HepG2 (cell line): Measurements from ENCODE around the gene GTPBP6. TPM values are rescaled to one million over a fixed set of nuclear protein-coding genes. Genes with fewer than 3 reads are reported as not detected.

Source experiments
- ATAC-seq: fragments of 200-7000 bp; cut with Tn5 transposase; 3 replicates; pipeline ENCODE4 v1.9.1; 2020; ENCODE audit warnings: mild to moderate bottlenecking, moderate library complexity
- BruUV-seq: library from RNA; stranded (reverse); fragments of 400-500 nt; replicated peaks from 2 replicates; lab custom pipeline; 2021; lab: Mats Ljungman, UMichigan
- CTCF ChIA-PET: fragments of 300-600 bp; formaldehyde crosslinking; extraction: SDS; loops from one replicate; lab custom pipeline; 2021; ENCODE audit warnings: low total read pairs, inconsistent platforms, low intra/inter-chr PET ratio; lab: Yijun Ruan, JAX
- POLR2A ChIA-PET: fragments of 350-600 bp; sonication (Branson Sonifier 250); formaldehyde crosslinking; loops from one replicate; lab custom pipeline; 2020; ENCODE audit warnings: antibody characterized with exemption, inconsistent platforms; lab: Yijun Ruan, JAX
- DNase-seq: peaks from one replicate; pipeline ENCODE4 v3.0.0-alpha.2; 2015; ENCODE audit warnings: low spot score
- FAIRE-seq: peaks from 3 replicates; lab custom pipeline; 2011; peaks lifted over from hg19 to GRCh38; lab: Jason Lieb, UNC
- H2AFZ ChIP-seq: one replicate; pipeline ENCODE4 v1.6.1; 2011; ENCODE audit warnings: low read length, inconsistent platforms
- H3K27ac ChIP-seq: fragments of 300-600 bp; 3 replicates; pipeline ENCODE4 v1.8.0; 2011; ENCODE audit warnings: mixed run types, mild to moderate bottlenecking, mixed read lengths, low read length, inconsistent platforms; ENCODE audit not compliant: insufficient read depth; ENCODE audit errors: extremely low read length
- H3K27me3 ChIP-seq, 2 experiments: fragments of 200-600 bp in 1 of 2; 2 replicates in 1 of 2; 3 replicates in 1 of 2; pipeline versions ENCODE4 v1.6.0 to v1.8.0; 2011; ENCODE audit warnings: low read length in 2 of 2, mild to moderate bottlenecking in 2 of 2, moderate library complexity in 2 of 2, inconsistent platforms in 1 of 2; ENCODE audit not compliant: insufficient read depth in 2 of 2, control insufficient read depth in 1 of 2
- H3K36me3 ChIP-seq, 2 experiments: fragments of 200-600 bp in 1 of 2; replicated peaks in 1 of 2; 2 replicates in 1 of 2; 3 replicates in 1 of 2; pipeline versions ENCODE4 v1.5.1 to v1.8.0; 2011; ENCODE audit warnings: low read length in 2 of 2, inconsistent platforms in 1 of 2; ENCODE audit not compliant: insufficient read depth in 2 of 2, control insufficient read depth in 1 of 2
- H3K4me1 ChIP-seq: 2 replicates; pipeline ENCODE4 v1.5.1; 2012; ENCODE audit warnings: low read length, inconsistent platforms; ENCODE audit not compliant: insufficient read depth
- H3K4me2 ChIP-seq: 2 replicates; pipeline ENCODE4 v1.6.0; 2011; ENCODE audit warnings: low read depth, low read length, inconsistent platforms
- H3K4me3 ChIP-seq, 3 experiments: fragments of 200-600 bp in 1 of 3; sonication (generic), shearing (Covaris generic) in 1 of 3; replicated peaks in 1 of 3; 2 replicates each; pipeline ENCODE4 v1.5.1; 2011 to 2016; ENCODE audit warnings: low read length in 3 of 3, inconsistent platforms in 2 of 3, low read depth in 2 of 3, mild to moderate bottlenecking in 2 of 3, control low read depth in 1 of 3, mixed read lengths in 1 of 3; ENCODE audit not compliant: insufficient read depth in 1 of 3
- H3K79me2 ChIP-seq: one replicate; pipeline ENCODE4 v1.6.1; 2011; ENCODE audit warnings: low read length, inconsistent platforms; ENCODE audit not compliant: insufficient read depth
- H3K9ac ChIP-seq: 2 replicates; pipeline ENCODE4 v1.6.0; 2011; ENCODE audit warnings: mild to moderate bottlenecking, low read depth, low read length, inconsistent platforms; ENCODE audit not compliant: insufficient read depth
- H3K9me3 ChIP-seq: 2 replicates; pipeline ENCODE4 v1.5.1; 2012; ENCODE audit warnings: mild to moderate bottlenecking, low read length
- H4K20me1 ChIP-seq: 2 replicates; pipeline ENCODE4 v1.6.0; 2011; ENCODE audit warnings: inconsistent platforms, mild to moderate bottlenecking, low read length, moderate library complexity; ENCODE audit not compliant: insufficient read depth
- ATF1 ChIP-seq: IDR thresholded peaks from 2 replicates; pipeline ENCODE4 v1.6.1; 2016; ENCODE audit warnings: mild to moderate bottlenecking, control low read depth
- ISX ChIP-seq: sonication (generic); formaldehyde crosslinking; conservative IDR thresholded peaks from 2 replicates; pipeline ENCODE4 v1.5.0; 2020; ENCODE audit warnings: missing genetic modification reagents
- MATR3 ChIP-seq: sonication (generic); formaldehyde crosslinking; IDR thresholded peaks from 2 replicates; pipeline ENCODE4 v1.4.0; 2020; ENCODE audit warnings: missing genetic modification reagents
- MBD4 ChIP-seq: IDR thresholded peaks from 2 replicates; pipeline ENCODE4 v1.6.1; 2012; ENCODE audit warnings: low read length, inconsistent platforms, borderline replicate concordance
- MTA1 ChIP-seq: sonication (generic); formaldehyde crosslinking; IDR thresholded peaks from 2 replicates; pipeline ENCODE4 v1.4.0; 2020; ENCODE audit warnings: missing genetic modification reagents, mild to moderate bottlenecking, borderline replicate concordance
- NFATC3 ChIP-seq: sonication (generic); formaldehyde crosslinking; IDR thresholded peaks from 2 replicates; pipeline ENCODE4 v1.5.1; 2020; ENCODE audit warnings: mild to moderate bottlenecking, missing genetic modification reagents
- PLSCR1 ChIP-seq: sonication (generic); formaldehyde crosslinking; IDR thresholded peaks from 2 replicates; pipeline ENCODE4 v1.5.0; 2020; ENCODE audit warnings: missing genetic modification reagents, mild to moderate bottlenecking, borderline replicate concordance
- PRPF4 ChIP-seq: fragments of 200-400 bp; formaldehyde crosslinking; IDR thresholded peaks from 2 replicates; pipeline ENCODE4 v1.6.1; 2016; ENCODE audit warnings: low read length, low read depth; ENCODE audit not compliant: poor library complexity, severe bottlenecking
- RFX3 ChIP-seq: IDR thresholded peaks from 2 replicates; pipeline ENCODE4 v1.6.1; 2016; ENCODE audit warnings: missing biosample characterization, missing genetic modification reagents
- ZFP62 ChIP-seq: sonication (generic); formaldehyde crosslinking; IDR thresholded peaks from 2 replicates; pipeline ENCODE4 v1.4.0; 2020; ENCODE audit warnings: missing genetic modification reagents
- ZKSCAN8 ChIP-seq: IDR thresholded peaks from 2 replicates; pipeline ENCODE4 v1.6.1; 2016; ENCODE audit warnings: borderline replicate concordance, missing genetic modification reagents, missing compliant biosample characterization
- ZNF3 ChIP-seq: IDR thresholded peaks from 2 replicates; pipeline ENCODE4 v1.7.0; 2017; ENCODE audit warnings: inconsistent platforms
- ZNF414 ChIP-seq: sonication (generic); formaldehyde crosslinking; IDR thresholded peaks from 2 replicates; pipeline ENCODE4 v1.5.0; 2020; ENCODE audit warnings: missing genetic modification reagents
- ZNF431 ChIP-seq: sonication (generic); formaldehyde crosslinking; IDR thresholded peaks from 2 replicates; pipeline ENCODE4 v1.9.0; 2022; ENCODE audit warnings: missing genetic modification reagents, low read depth, mild to moderate bottlenecking, borderline replicate concordance
- ZNF550 ChIP-seq: sonication (generic); formaldehyde crosslinking; IDR thresholded peaks from 2 replicates; pipeline ENCODE4 v1.4.0; 2020; ENCODE audit warnings: mild to moderate bottlenecking, missing genetic modification reagents, borderline replicate concordance
- ZNF720 ChIP-seq: sonication (generic); formaldehyde crosslinking; IDR thresholded peaks from 2 replicates; pipeline ENCODE4 v1.4.0; 2020; ENCODE audit warnings: missing genetic modification reagents
- ZNF83 ChIP-seq: sonication (generic); formaldehyde crosslinking; IDR thresholded peaks from 2 replicates; pipeline ENCODE4 v1.4.0; 2020; ENCODE audit warnings: missing genetic modification reagents, mild to moderate bottlenecking, borderline replicate concordance
- ZSCAN9 ChIP-seq: IDR thresholded peaks from 2 replicates; pipeline ENCODE4 v1.6.1; 2016; ENCODE audit warnings: borderline replicate concordance
- WGBS: methylation state at CpG from one replicate; pipeline ENCODE4 v1.1.6; 2017; ENCODE audit warnings: low lambda C conversion rate; 5-methylcytosine and 5-hydroxymethylcytosine counted together
- in situ Hi-C: cut with HindIII; loops from 2 replicates; pipeline ENCODE4 v1.10.0; 2017; ENCODE audit warnings: low pct_unique_long_range_greater_than_20kb; ENCODE audit not compliant: extremely low pct_ligation_motif_present
- intact Hi-C: fragments of 100-400 bp; cut with micrococcal nuclease; formaldehyde crosslinking; loops from one replicate; pipeline ENCODE4 v1.10.0; 2022; ENCODE audit not compliant: unreplicated experiment
- polyA plus RNA-seq, 8 experiments: library from polyadenylated mRNA; depleted of rRNA in 3 of 8; stranded (reverse) in 7 of 8; unstranded in 1 of 8; fragments of >200 nt; fragmentation: Illumina TruSeq in 4 of 8; extraction: Trizol in 4 of 8; gene quantifications; 2 replicates each; pipeline versions ENCODE4 v1.2.1 to v1.2.3, GENCODE V29; 2011 to 2016; ENCODE audit warnings: low read depth in 4 of 8, missing spikeins in 1 of 8, mixed read lengths in 1 of 8; ENCODE audit not compliant: insufficient read depth in 1 of 8
- total RNA-seq, 5 experiments: library from RNA; depleted of rRNA; stranded (reverse); fragments of >200 nt; fragmentation: Illumina TruSeq; extraction: Trizol; gene quantifications; 2 replicates each; pipeline ENCODE4 v1.2.3, GENCODE V29; 2016; ENCODE audit warnings: low read depth in 1 of 5
- TF ChIP-seq, protein P1 (sequence below): sonication (generic); formaldehyde crosslinking; IDR thresholded peaks from 2 replicates; pipeline ENCODE4 v1.5.1; 2020; ENCODE audit warnings: missing genetic modification reagents, mild to moderate bottlenecking, borderline replicate concordance

The GTPBP6 gene
- total and polyA plus RNA-seq, 2 of the 13 experiments (the other 11 are each of a cell fraction or from before 2014, with no cell fraction given), result 20.2 to 39.6 TPM

GRCh38 chrX:360496-361150 is 42.0 kb upstream of the GTPBP6 start:
- FAIRE-seq, result no peak
- CTCF ChIA-PET, result no interaction called here
- ATAC-seq, result no peak

GRCh38 chrX:358651-359143 is 40.1 kb upstream of the GTPBP6 start:
- H3K79me2 ChIP-seq, result no peaks in the 10 kb centered on the region
- H3K36me3 ChIP-seq, result peaks cover 2 to 10% of the 10 kb centered on the region in 2 experiments; a peak in 1 of 5 replicates
- DNase-seq (no peak), FAIRE-seq (no peak), ATAC-seq (no peak)
- ChIA-PET CTCF (no interaction called here), POLR2A (no interaction called here)
- H3K4me3 ChIP-seq, result no peak overlapping the region
- in situ Hi-C loops (no loop called here), intact Hi-C loops (no loop called here)
- no peaks in the 10 kb centered on the region for H3K4me1 ChIP-seq
- 0 out of 2 replicates have a peak, but pooled peaks cover 2% of the 10 kb centered on the region for H4K20me1 ChIP-seq
- no peaks in the 10 kb centered on the region for H3K9me3 ChIP-seq
- no TSS peak for BruUV-seq
- H3K4me2 ChIP-seq, result no peak overlapping the region
- H3K9ac ChIP-seq, result no peak overlapping the region
- H3K27ac ChIP-seq, result no peak overlapping the region
- 98% methylated on average over 49 of the region's 49 CpGs for WGBS
- H3K27me3 ChIP-seq, result no peaks in the 10 kb centered on the region
- H2AFZ ChIP-seq, result no peak overlapping the region
- TF ChIP-seq ZSCAN9 (CRISPR knock-in tag) (no peak), ZNF720 (CRISPR knock-in tag) (no peak), RFX3 (CRISPR knock-in tag) (no peak), ZFP62 (CRISPR knock-in tag) (no peak), ZNF414 (no peak), PLSCR1 (CRISPR knock-in tag) (no peak), MTA1 (CRISPR knock-in tag) (no peak), ZNF550 (no peak), ISX (CRISPR knock-in tag) (no peak), ZNF83 (no peak), PRPF4 (no peak), ATF1 (no peak)
- TF ChIP-seq, protein P1, sequence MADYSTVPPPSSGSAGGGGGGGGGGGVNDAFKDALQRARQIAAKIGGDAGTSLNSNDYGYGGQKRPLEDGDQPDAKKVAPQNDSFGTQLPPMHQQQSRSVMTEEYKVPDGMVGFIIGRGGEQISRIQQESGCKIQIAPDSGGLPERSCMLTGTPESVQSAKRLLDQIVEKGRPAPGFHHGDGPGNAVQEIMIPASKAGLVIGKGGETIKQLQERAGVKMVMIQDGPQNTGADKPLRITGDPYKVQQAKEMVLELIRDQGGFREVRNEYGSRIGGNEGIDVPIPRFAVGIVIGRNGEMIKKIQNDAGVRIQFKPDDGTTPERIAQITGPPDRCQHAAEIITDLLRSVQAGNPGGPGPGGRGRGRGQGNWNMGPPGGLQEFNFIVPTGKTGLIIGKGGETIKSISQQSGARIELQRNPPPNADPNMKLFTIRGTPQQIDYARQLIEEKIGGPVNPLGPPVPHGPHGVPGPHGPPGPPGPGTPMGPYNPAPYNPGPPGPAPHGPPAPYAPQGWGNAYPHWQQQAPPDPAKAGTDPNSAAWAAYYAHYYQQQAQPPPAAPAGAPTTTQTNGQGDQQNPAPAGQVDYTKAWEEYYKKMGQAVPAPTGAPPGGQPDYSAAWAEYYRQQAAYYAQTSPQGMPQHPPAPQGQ (CRISPR knock-in tag), result no peak

More at GRCh38 chrX:360496-361150, 42.0 kb upstream of the GTPBP6 start:
- in situ Hi-C loops (no loop called here), intact Hi-C loops (no loop called here)
- DNase-seq, result no peak
- no TSS peak for BruUV-seq
- Histone ChIP-seq H3K27ac (no peak overlapping the region), H3K4me3 (no peak overlapping the region), H3K79me2 (no peaks in the 10 kb centered on the region), H3K4me1 (no peaks in the 10 kb centered on the region), H3K36me3 (peaks cover 2 to 10% of the 10 kb centered on the region in 2 experiments; a peak in 1 of 5 replicates), H3K9ac (no peak overlapping the region), H4K20me1 (0 out of 2 replicates have a peak, but pooled peaks cover 2% of the 10 kb centered on the region), H3K27me3 (no peaks in the 10 kb centered on the region), H3K9me3 (no peaks in the 10 kb centered on the region), H2AFZ (no peak overlapping the region), H3K4me2 (no peak overlapping the region)
- POLR2A ChIA-PET, result no interaction called here
- no peak for TF ChIP-seq MBD4
- no peak for TF ChIP-seq ZNF431 (CRISPR knock-in tag)
- no peak for TF ChIP-seq MATR3 (CRISPR knock-in tag)
- TF ChIP-seq ZNF3 (CRISPR knock-in tag), result no peak
- TF ChIP-seq NFATC3 (CRISPR knock-in tag), result no peak
- TF ChIP-seq ZNF550, result no peak
- TF ChIP-seq ZKSCAN8 (CRISPR knock-in tag), result no peak
- WGBS, result 92% methylated on average over 19 of the region's 26 CpGs
